Fibroblast of lung (primary cell): ENCODE measurements around the gene PTGIS. TPM values are rescaled to one million over a fixed set of nuclear protein-coding genes. Genes with fewer than 3 reads are reported as not detected.

ENCODE experiments used
- DNase-seq, 2 donors: peaks; one replicate each; pipeline versions ENCODE4 v3.0.0 to v3.0.0-alpha.2; 2010; ENCODE audit warnings: low read depth in 2 of 2
- H2AFZ ChIP-seq: 2 replicates; pipeline ENCODE4 v1.5.1; 2012; ENCODE audit warnings: low read length, control low read depth, inconsistent platforms
- H3K27ac ChIP-seq: 2 replicates; pipeline ENCODE4 v1.5.1; 2011; ENCODE audit warnings: low read length, control low read depth; ENCODE audit not compliant: insufficient read depth
- H3K27me3 ChIP-seq: 2 replicates; pipeline ENCODE4 v1.5.1; 2011; ENCODE audit warnings: mild to moderate bottlenecking, low read length; ENCODE audit not compliant: control insufficient read depth, insufficient read depth
- H3K36me3 ChIP-seq: 2 replicates; pipeline ENCODE4 v1.5.1; 2011; ENCODE audit warnings: low read length; ENCODE audit not compliant: control insufficient read depth, insufficient read depth
- H3K4me1 ChIP-seq: 2 replicates; pipeline ENCODE4 v1.5.1; 2011; ENCODE audit warnings: low read length; ENCODE audit not compliant: control insufficient read depth, insufficient read depth; ENCODE audit errors: extremely low read depth
- H3K4me2 ChIP-seq: 2 replicates; pipeline ENCODE4 v1.5.1; 2011; ENCODE audit warnings: low read length, control low read depth; ENCODE audit not compliant: insufficient read depth; ENCODE audit errors: extremely low read depth
- H3K4me3 ChIP-seq, 4 experiments: fragments of 200-600 bp in 1 of 4; sonication (generic) in 1 of 4; replicated peaks in 1 of 4; 2 replicates each; pipeline ENCODE4 v1.5.1; 2011 to 2016; ENCODE audit warnings: low read length in 4 of 4, low read depth in 3 of 4, mild to moderate bottlenecking in 3 of 4, control low read depth in 2 of 4, inconsistent platforms in 1 of 4, mixed read lengths in 1 of 4; ENCODE audit not compliant: insufficient read depth in 1 of 4; ENCODE audit errors: control extremely low read depth in 1 of 4
- H3K79me2 ChIP-seq: 2 replicates; pipeline ENCODE4 v1.5.1; 2012; ENCODE audit warnings: mild to moderate bottlenecking, low read length, inconsistent platforms; ENCODE audit not compliant: control insufficient read depth, insufficient read depth
- H3K9ac ChIP-seq: 2 replicates; pipeline ENCODE4 v1.5.1; 2011; ENCODE audit warnings: mild to moderate bottlenecking, low read length, control low read depth; ENCODE audit not compliant: insufficient read depth
- H3K9me3 ChIP-seq: 2 replicates; pipeline ENCODE4 v1.5.1; 2012; ENCODE audit warnings: low read depth, low read length; ENCODE audit not compliant: control insufficient read depth, insufficient read depth
- H4K20me1 ChIP-seq: 2 replicates; pipeline ENCODE4 v1.5.1; 2011; ENCODE audit warnings: low read length; ENCODE audit not compliant: control insufficient read depth, insufficient read depth; ENCODE audit errors: extremely low read depth
- CTCF ChIP-seq, 2 donors: IDR thresholded peaks in 1 of 2; conservative IDR thresholded peaks in 1 of 2; 1 replicate in 1 of 2; 2 replicates in 1 of 2; pipeline ENCODE4 v1.5.1; 2011 to 2012; ENCODE audit warnings: low read length in 2 of 2, control low read depth in 1 of 2, inconsistent platforms in 1 of 2, low read depth in 1 of 2, mild to moderate bottlenecking in 1 of 2
- EZH2 ChIP-seq: IDR thresholded peaks from 2 replicates; pipeline ENCODE4 v1.5.1; 2012; ENCODE audit warnings: low read length, control low read depth, mild to moderate bottlenecking; ENCODE audit errors: missing control alignments
- polyA plus RNA-seq, 2 donors: library from polyadenylated mRNA; depleted of rRNA in 1 of 2; stranded (reverse) in 1 of 2; unstranded in 1 of 2; fragments of >200 nt; gene quantifications; 2 replicates each; pipeline ENCODE4 v1.2.1, GENCODE V29; 2011 to 2012; ENCODE audit warnings: missing spikeins in 1 of 2
- total RNA-seq: library from RNA; depleted of rRNA; stranded (reverse); fragments of >200 nt; gene quantifications from 2 replicates; pipeline ENCODE4 v1.2.1, GENCODE V29; 2014

The PTGIS gene
- total and polyA plus RNA-seq, 2 donors (not counting 1 experiment from before 2014, with no cell fraction given) = 6.8 to 41.5 TPM

GRCh38 chr20:49479785-49480184 lies 88.2 kb downstream of the PTGIS start:
- Histone ChIP-seq H3K4me2 (no peak overlapping the region), H3K9ac (no peak overlapping the region), H3K36me3 (no peaks in the 10 kb centered on the region), H3K4me1 (no peaks in the 10 kb centered on the region), H3K27ac (no peak overlapping the region), H4K20me1 (no peaks in the 10 kb centered on the region), H3K4me3 (no peak overlapping the region), H2AFZ (no peak overlapping the region), H3K9me3 (no peaks in the 10 kb centered on the region), H3K79me2 (no peaks in the 10 kb centered on the region), H3K27me3 (peaks cover 16% of the 10 kb centered on the region)
- TF ChIP-seq CTCF (conservative IDR thresholded peaks at IDR 0.05 in 1 of 2, IDR thresholded peaks at IDR 0.05 in 1 of 2; ENCODE audit: low read depth in 1 of 2, low read length in 2 of 2) = no peak
- no peak for TF ChIP-seq EZH2
- DNase-seq = no peak

- Histone ChIP-seq H3K27me3 (peaks cover 12% of the 10 kb centered on the region), H2AFZ (no peak overlapping the region), H3K4me3 (no peak overlapping the region), H3K36me3 (no peaks in the 10 kb centered on the region), H3K4me1 (no peaks in the 10 kb centered on the region), H4K20me1 (no peaks in the 10 kb centered on the region), H3K79me2 (no peaks in the 10 kb centered on the region), H3K4me2 (no peak overlapping the region), H3K9me3 (no peaks in the 10 kb centered on the region), H3K27ac (no peak overlapping the region), H3K9ac (no peak overlapping the region)
- no peak for TF ChIP-seq EZH2
- no peak for DNase-seq
Observed at GRCh38 chr20:49478754-49479689, 88.9 kb downstream of the PTGIS start.

GRCh38 chr20:49478266-49478665 lies 89.7 kb downstream of the PTGIS start:
- no peak overlapping the region for H3K4me3 ChIP-seq
- H3K4me1 ChIP-seq = no peaks in the 10 kb centered on the region
- peaks cover 9% of the 10 kb centered on the region for H3K27me3 ChIP-seq
- DNase-seq = no peak
- no peak overlapping the region for H3K27ac ChIP-seq
- H3K79me2 ChIP-seq = no peaks in the 10 kb centered on the region
- no peaks in the 10 kb centered on the region for H3K36me3 ChIP-seq
- no peak overlapping the region for H3K9ac ChIP-seq
- H3K9me3 ChIP-seq = no peaks in the 10 kb centered on the region
- H3K4me2 ChIP-seq = no peak overlapping the region
- no peaks in the 10 kb centered on the region for H4K20me1 ChIP-seq
- no peak overlapping the region for H2AFZ ChIP-seq
- TF ChIP-seq CTCF (conservative IDR thresholded peaks at IDR 0.05 in 1 of 2, IDR thresholded peaks at IDR 0.05 in 1 of 2; ENCODE audit: low read depth in 1 of 2, low read length in 2 of 2) = no peak
